ENCODE data around the gene CFAP43. TPM values are rescaled to one million over a fixed set of nuclear protein-coding genes. Genes with fewer than 3 reads are reported as not detected.

Gene CFAP43
- total and polyA plus RNA-seq, 2 of the 8 experiments (the other 6 are each of a cell fraction or from before 2014, with no cell fraction given) = 0.11 to 0.27 TPM

- CTCF ChIA-PET (ENCODE audit: partially characterized antibody) = no interaction called here
- no peak overlapping the region for H4K8ac ChIP-seq (ENCODE audit: extremely low read depth, insufficient read depth, low read length)
- no peak for TF ChIP-seq JUN (IDR thresholded peaks at IDR 0.05; ENCODE audit: low read depth, low read length)
- TF ChIP-seq PHF8 (conservative IDR thresholded peaks at IDR 0.05; ENCODE audit: low read depth, low read length) = no peak
- no peak for TF ChIP-seq TAF1 (IDR thresholded peaks at IDR 0.05; ENCODE audit: low read depth, low read length)
- no peak for TF ChIP-seq SP1 (IDR thresholded peaks at IDR 0.05; ENCODE audit: low read depth, low read length)
- TF ChIP-seq SIRT6 (IDR thresholded peaks at IDR 0.05; ENCODE audit: low read length) = no peak
- TF ChIP-seq KDM5A (IDR thresholded peaks at IDR 0.05; ENCODE audit: low read length) = no peak
- no peak for TF ChIP-seq SAP30 (IDR thresholded peaks at IDR 0.05; ENCODE audit: insufficient read depth, insufficient replicate concordance, low read length)
- TF ChIP-seq CTCF (IDR thresholded peaks at IDR 0.05; ENCODE audit: control extremely low read depth in 1 of 3, insufficient read depth in 1 of 3, low read depth in 1 of 3, low read length in 3 of 3) = no peak
- no peak for TF ChIP-seq EP300 (IDR thresholded peaks at IDR 0.05; ENCODE audit: borderline replicate concordance in 1 of 2, low read depth in 2 of 2, low read length in 2 of 2)
- no peak for TF ChIP-seq TEAD4 (IDR thresholded peaks at IDR 0.05; ENCODE audit: low read depth, low read length)
- no peak for TF ChIP-seq CEBPB (IDR thresholded peaks at IDR 0.05; ENCODE audit: low read depth, low read length)
- TF ChIP-seq BCL11A (IDR thresholded peaks at IDR 0.05; ENCODE audit: low read depth in 2 of 2, low read length in 2 of 2) = no peak
Observed at GRCh38 chr10:104234934-104235333, 2.8 kb upstream of the CFAP43 start.

More at GRCh38 chr10:104234934-104235333, 2.8 kb upstream of the CFAP43 start:
- H3K27ac ChIP-seq (ENCODE audit: low read depth, low read length) = no peak overlapping the region
- H3K79me2 ChIP-seq (ENCODE audit: control insufficient read depth in 1 of 2, insufficient read depth in 2 of 2, low read length in 2 of 2) = no peaks in the 10 kb centered on the region
- POLR2A ChIA-PET (ENCODE audit: partially characterized antibody) = interaction anchor here (1.1 kb wide), 1 partner anchor 11 kb away, joined by 3 read pairs; no protein-coding TSS in a partner anchor
- H3K4me3 ChIP-seq (ENCODE audit: extremely low read depth in 1 of 4, insufficient read depth in 2 of 4, low read depth in 3 of 4, low read length in 4 of 4) = no peak overlapping the region
- WGBS, 2 experiments (ENCODE audit: extremely low coverage in 1 of 2, insufficient coverage in 1 of 2, insufficient read length in 1 of 2, insufficient replicate concordance in 2 of 2, low coverage in 1 of 2, low lambda C conversion rate in 2 of 2, missing lambda C conversion rate in 1 of 2) = 76% methylated on average over 1 of the region's 1 CpG; no CpG with 5 or more reads in 1 of the 2 experiments
- peaks cover 9% of the 10 kb centered on the region for H3K23me2 ChIP-seq (ENCODE audit: low read depth, low read length)
- H2BK20ac ChIP-seq (ENCODE audit: low read length) = no peak overlapping the region
- H4K91ac ChIP-seq (replicated peaks; ENCODE audit: insufficient read length, low read length) = no peak overlapping the region
- H2BK12ac ChIP-seq (ENCODE audit: low read depth, low read length) = no peak overlapping the region
- no peak overlapping the region for H3K9ac ChIP-seq (replicated peaks in 1 of 4; ENCODE audit: extremely low read depth in 1 of 4, low read depth in 3 of 4, low read length in 3 of 4)
- H3K79me1 ChIP-seq (ENCODE audit: low read depth, low read length) = no peaks in the 10 kb centered on the region
- H3K18ac ChIP-seq (ENCODE audit: extremely low read depth, low read length) = no peak overlapping the region
- H3K14ac ChIP-seq (ENCODE audit: insufficient read length) = no peak overlapping the region
- no peak overlapping the region for H3K23ac ChIP-seq (ENCODE audit: insufficient read length)
- H3K4me2 ChIP-seq (ENCODE audit: insufficient read depth in 1 of 2, low read depth in 2 of 2, low read length in 2 of 2) = no peak overlapping the region
- H2BK5ac ChIP-seq (ENCODE audit: low read depth, low read length) = no peak overlapping the region
- H4K5ac ChIP-seq (ENCODE audit: insufficient read length, low read depth, low read length) = no peak overlapping the region
- peaks cover 0 to 10% of the 10 kb centered on the region in 2 experiments; a peak in 2 of 4 replicates for H3K9me3 ChIP-seq (ENCODE audit: insufficient read depth in 2 of 2, low read depth in 1 of 2, low read length in 1 of 2)
- H3K4me1 ChIP-seq (replicated peaks in 1 of 4; ENCODE audit: control insufficient read depth in 3 of 4, insufficient read depth in 4 of 4, low read length in 3 of 4) = no peaks in the 10 kb centered on the region
- H2AK5ac ChIP-seq (ENCODE audit: low read depth, low read length) = no peak overlapping the region
- H3K4ac ChIP-seq (replicated peaks; ENCODE audit: insufficient read length, low read depth, low read length) = no peak overlapping the region
- H3K36me3 ChIP-seq (ENCODE audit: control insufficient read depth in 2 of 4, insufficient read depth in 4 of 4, low read length in 3 of 4) = no peaks in the 10 kb centered on the region; a peak in 1 of 8 replicates
- no peak for DNase-seq (ENCODE audit: low read depth in 1 of 2, low spot score in 2 of 2)
- no peaks in the 10 kb centered on the region for H4K20me1 ChIP-seq (replicated peaks in 1 of 2; ENCODE audit: control insufficient read depth in 1 of 2, insufficient read depth in 2 of 2, low read length in 2 of 2)
- H2AFZ ChIP-seq (ENCODE audit: low read length) = no peak overlapping the region
- no peak for FAIRE-seq
- H3K56ac ChIP-seq (replicated peaks; ENCODE audit: insufficient read length, low read depth, low read length) = no peak overlapping the region
- no peak overlapping the region for H2BK120ac ChIP-seq (replicated peaks; ENCODE audit: low read depth, low read length)
- peaks cover 0 to 2% (median 0%) of the 10 kb centered on the region in 4 experiments; a peak in 1 of 7 replicates for H3K27me3 ChIP-seq (replicated peaks in 1 of 4; ENCODE audit: control insufficient read depth in 3 of 4, extremely low read depth in 1 of 4, insufficient read depth in 3 of 4, low read length in 3 of 4)
- H2BK15ac ChIP-seq (ENCODE audit: low read length) = no peak overlapping the region

Data from H1 (cell line).